MM.1S (cell line): ENCODE measurements around the gene NBEAL2.

ENCODE experiments used
- DNase-seq: peaks from one replicate; pipeline ENCODE4 v3.0.0-alpha.2; 2015
- H2AFZ ChIP-seq: fragments of 300-600 bp; sonication (generic); 2 replicates; pipeline ENCODE4 v1.6.0; 2016; ENCODE audit warnings: antibody characterized with exemption, low read length
- H3F3A ChIP-seq: fragments of 300-600 bp; sonication (generic); 2 replicates; pipeline ENCODE4 v1.6.1; 2016; ENCODE audit warnings: mild to moderate bottlenecking, antibody characterized with exemption, low read length, moderate library complexity, mixed read lengths; ENCODE audit not compliant: insufficient read depth
- H3K27ac ChIP-seq: fragments of 300-600 bp; sonication (generic); 2 replicates; pipeline ENCODE4 v1.5.1; 2016; ENCODE audit warnings: mild to moderate bottlenecking, low read length
- H3K27me3 ChIP-seq: fragments of 300-600 bp; sonication (generic); replicated peaks from 2 replicates; pipeline ENCODE4 v1.6.0; 2016; ENCODE audit warnings: low read length; ENCODE audit not compliant: insufficient read depth
- H3K36me3 ChIP-seq: fragments of 300-600 bp; sonication (generic); replicated peaks from 2 replicates; pipeline ENCODE4 v1.6.1; 2016; ENCODE audit warnings: mild to moderate bottlenecking, low read length, mixed read lengths; ENCODE audit not compliant: insufficient read depth
- H3K4me1 ChIP-seq: fragments of 300-600 bp; sonication (generic); 2 replicates; pipeline ENCODE4 v1.6.1; 2016; ENCODE audit warnings: low read length, mixed read lengths
- H3K4me2 ChIP-seq: fragments of 300-600 bp; sonication (generic); 2 replicates; pipeline ENCODE4 v1.6.0; 2016; ENCODE audit warnings: low read depth, low read length
- H3K4me3 ChIP-seq: fragments of 300-600 bp; sonication (generic); 2 replicates; pipeline ENCODE4 v1.5.1; 2016; ENCODE audit warnings: low read length, mixed read lengths
- H3K79me2 ChIP-seq: fragments of 300-600 bp; sonication (generic); 2 replicates; pipeline ENCODE4 v1.6.1; 2016; ENCODE audit warnings: mixed run types, low read length, mixed read lengths
- H3K9ac ChIP-seq: fragments of 300-600 bp; sonication (generic); 2 replicates; pipeline ENCODE4 v1.6.1; 2016; ENCODE audit warnings: low read length, mixed read lengths
- H3K9me2 ChIP-seq: fragments of 300-600 bp; sonication (generic); replicated peaks from 2 replicates; pipeline ENCODE4 v1.6.1; 2016; ENCODE audit warnings: mild to moderate bottlenecking, low read length, mixed read lengths; ENCODE audit not compliant: insufficient read depth
- H3K9me3 ChIP-seq: fragments of 300-600 bp; sonication (generic); replicated peaks from 2 replicates; pipeline ENCODE4 v1.6.1; 2016; ENCODE audit warnings: mild to moderate bottlenecking, low read length, mixed read lengths; ENCODE audit not compliant: insufficient read depth
- H4K20me1 ChIP-seq: fragments of 300-600 bp; sonication (generic); 2 replicates; pipeline ENCODE4 v1.6.1; 2016; ENCODE audit warnings: mild to moderate bottlenecking, low read length, moderate library complexity, mixed read lengths; ENCODE audit not compliant: insufficient read depth
- CTCF ChIP-seq: fragments of 300-600 bp; sonication (generic); IDR thresholded peaks from 2 replicates; pipeline ENCODE4 v1.5.1; 2016; ENCODE audit warnings: antibody characterized with exemption, low read length, mixed read lengths
- EZH2 ChIP-seq: fragments of 300-600 bp; sonication (generic); optimal IDR thresholded peaks from 2 replicates; pipeline ENCODE3; 2017; ENCODE audit warnings: low read depth, mild to moderate bottlenecking, antibody characterized with exemption, low read length, mixed read lengths
- EZH2phosphoT487 ChIP-seq: fragments of 300-600 bp; sonication (generic); IDR thresholded peaks from 2 replicates; pipeline ENCODE4 v1.6.1; 2018; ENCODE audit warnings: antibody characterized with exemption, low read length

The NBEAL2 gene

GRCh38 chr3:47007001-47007400 is 27.5 kb downstream of the NBEAL2 start:
- no peaks in the 10 kb centered on the region for H3K9me3 ChIP-seq
- H4K20me1 ChIP-seq, result no peaks in the 10 kb centered on the region
- H3F3A ChIP-seq, result peaks cover 7% of the 10 kb centered on the region; the same call in 1 of the 2 replicates
- H3K9ac ChIP-seq, result no peak overlapping the region
- H3K4me3 ChIP-seq, result no peak overlapping the region
- no peaks in the 10 kb centered on the region for H3K27me3 ChIP-seq
- H3K36me3 ChIP-seq, result no peaks in the 10 kb centered on the region; the same call in 1 of the 2 replicates
- no peaks in the 10 kb centered on the region for H3K79me2 ChIP-seq
- no peak for DNase-seq
- H3K4me2 ChIP-seq, result no peak overlapping the region
- TF ChIP-seq CTCF, result no peak
- no peak for TF ChIP-seq EZH2
- no peak for TF ChIP-seq EZH2phosphoT487
- no peak overlapping the region for H3K27ac ChIP-seq
- H3K4me1 ChIP-seq, result no peaks in the 10 kb centered on the region
- no peak overlapping the region for H2AFZ ChIP-seq
- H3K9me2 ChIP-seq, result no peaks in the 10 kb centered on the region

- no peaks in the 10 kb centered on the region for H3K4me1 ChIP-seq
- H2AFZ ChIP-seq, result no peak overlapping the region
- no peaks in the 10 kb centered on the region for H3K79me2 ChIP-seq
- no peaks in the 10 kb centered on the region for H4K20me1 ChIP-seq
- H3K27me3 ChIP-seq, result no peaks in the 10 kb centered on the region
- no peak overlapping the region for H3K4me2 ChIP-seq
- no peak overlapping the region for H3K27ac ChIP-seq
- H3K36me3 ChIP-seq, result no peaks in the 10 kb centered on the region
- no peak for DNase-seq
- no peaks in the 10 kb centered on the region for H3K9me3 ChIP-seq
- H3K9me2 ChIP-seq, result no peaks in the 10 kb centered on the region
- H3K9ac ChIP-seq, result no peak overlapping the region
- TF ChIP-seq EZH2 (no peak), CTCF (no peak), EZH2phosphoT487 (no peak)
- peaks cover 7% of the 10 kb centered on the region; the same call in 1 of the 2 replicates for H3F3A ChIP-seq
- no peak overlapping the region for H3K4me3 ChIP-seq
These were observed 28.2 kb downstream of the NBEAL2 start for GRCh38 chr3:47007482-47008233.

- no peak overlapping the region for H3K27ac ChIP-seq
These were observed 28.8 kb downstream of the NBEAL2 start for GRCh38 chr3:47008234-47008796.

More at GRCh38 chr3:47008234-47008796, 28.8 kb downstream of the NBEAL2 start:
- H3F3A ChIP-seq, result peaks cover 7% of the 10 kb centered on the region; the same call in 1 of the 2 replicates
- H3K9me2 ChIP-seq, result no peaks in the 10 kb centered on the region
- H3K27me3 ChIP-seq, result no peaks in the 10 kb centered on the region
- no peak for DNase-seq
- no peak overlapping the region for H2AFZ ChIP-seq
- H3K4me2 ChIP-seq, result no peak overlapping the region
- H3K9me3 ChIP-seq, result no peaks in the 10 kb centered on the region
- no peaks in the 10 kb centered on the region for H3K4me1 ChIP-seq
- H3K4me3 ChIP-seq, result no peak overlapping the region
- H3K79me2 ChIP-seq, result no peaks in the 10 kb centered on the region
- no peaks in the 10 kb centered on the region for H3K36me3 ChIP-seq
- H3K9ac ChIP-seq, result no peak overlapping the region
- no peaks in the 10 kb centered on the region for H4K20me1 ChIP-seq
- no peak for TF ChIP-seq EZH2phosphoT487
- no peak for TF ChIP-seq EZH2
- TF ChIP-seq CTCF, result no peak
